ENCODE results near the gene NPPC.

- no peak for TF ChIP-seq EZH2phosphoT487 (conservative IDR thresholded peaks at IDR 0.05; ENCODE audit: low read length)
- TF ChIP-seq CTCF (IDR thresholded peaks at IDR 0.05; ENCODE audit: insufficient read depth, low read length, poor library complexity, severe bottlenecking) = no peak
These were observed 31.9 kb upstream of the NPPC start for GRCh38 chr2:231957913-231958763.
